Smooth muscle cell (in vitro differentiated cells): ENCODE results near the gene ENOX2. TPM values are rescaled to one million over a fixed set of nuclear protein-coding genes. Genes with fewer than 3 reads are reported as not detected.

Experiments
- DNase-seq: peaks from one replicate; lab custom pipeline; 2025; ENCODE audit not compliant: unreplicated experiment; lab: John Stamatoyannopoulos, UW
- H2AFZ ChIP-seq: fragments of 200-600 bp; sonication (generic); 2 replicates; pipeline ENCODE4 v1.6.0; 2016; ENCODE audit warnings: antibody characterized with exemption, low read depth, mild to moderate bottlenecking
- H3F3A ChIP-seq: fragments of 200-600 bp; sonication (generic); 2 replicates; pipeline ENCODE4 v1.6.0; 2017; ENCODE audit warnings: antibody characterized with exemption, low read depth
- H3K27ac ChIP-seq: fragments of 200-600 bp; sonication (generic); 2 replicates; pipeline ENCODE4 v1.5.1; 2016; ENCODE audit warnings: low read depth, mild to moderate bottlenecking
- H3K27me3 ChIP-seq: fragments of 200-600 bp; sonication (generic); 2 replicates; pipeline ENCODE4 v1.6.1; 2016; ENCODE audit warnings: low read depth, mild to moderate bottlenecking
- H3K36me3 ChIP-seq: fragments of 200-600 bp; sonication (generic); 2 replicates; pipeline ENCODE4 v1.5.1; 2016; ENCODE audit warnings: low read depth
- H3K4me1 ChIP-seq: fragments of 200-600 bp; sonication (generic); 2 replicates; pipeline ENCODE4 v1.5.1; 2016; ENCODE audit warnings: low read depth
- H3K4me2 ChIP-seq: fragments of 200-600 bp; sonication (generic); 2 replicates; pipeline ENCODE4 v1.6.0; 2016; ENCODE audit warnings: mild to moderate bottlenecking
- H3K4me3 ChIP-seq: fragments of 200-600 bp; sonication (generic); 2 replicates; pipeline ENCODE4 v1.5.1; 2016; ENCODE audit warnings: mild to moderate bottlenecking
- H3K79me2 ChIP-seq: fragments of 200-600 bp; sonication (generic); 2 replicates; pipeline ENCODE4 v1.6.0; 2016; ENCODE audit warnings: low read depth, mild to moderate bottlenecking
- H3K9ac ChIP-seq: fragments of 200-600 bp; sonication (generic); 2 replicates; pipeline ENCODE4 v1.6.0; 2016; ENCODE audit warnings: low read depth
- H3K9me3 ChIP-seq: fragments of 200-600 bp; sonication (generic); replicated peaks from 2 replicates; pipeline ENCODE4 v1.5.1; 2016; ENCODE audit warnings: low read depth
- H4K20me1 ChIP-seq: fragments of 200-600 bp; sonication (generic); 2 replicates; pipeline ENCODE4 v1.6.0; 2016; ENCODE audit warnings: low read depth
- WGBS: methylation state at CpG from one replicate; pipeline ENCODE4 v1.1.7; 2016; ENCODE audit warnings: low lambda C conversion rate; 5-methylcytosine and 5-hydroxymethylcytosine counted together
- polyA plus RNA-seq: library from polyadenylated mRNA; unstranded; fragments of >200 nt; fragmentation: Nextera tagmentation; extraction: Ambion mirVana; gene quantifications from 2 replicates; pipeline ENCODE4 v1.2.1, GENCODE V29; 2016
- total RNA-seq: library from RNA; depleted of rRNA; stranded (reverse); fragments of >200 nt; gene quantifications from 2 replicates; pipeline ENCODE4 v1.2.3, GENCODE V29; 2014
- TF ChIP-seq, protein P1 (sequence below): fragments of 200-600 bp; sonication (generic); IDR thresholded peaks from 2 replicates; pipeline ENCODE4 v1.5.1; 2017; ENCODE audit warnings: borderline replicate concordance, mild to moderate bottlenecking, antibody characterized with exemption; ENCODE audit not compliant: insufficient read depth, poor library complexity, severe bottlenecking

Gene ENOX2
- total and polyA plus RNA-seq, 2 experiments from 2014 or later, result 7.0 to 11.2 TPM

DNA sequence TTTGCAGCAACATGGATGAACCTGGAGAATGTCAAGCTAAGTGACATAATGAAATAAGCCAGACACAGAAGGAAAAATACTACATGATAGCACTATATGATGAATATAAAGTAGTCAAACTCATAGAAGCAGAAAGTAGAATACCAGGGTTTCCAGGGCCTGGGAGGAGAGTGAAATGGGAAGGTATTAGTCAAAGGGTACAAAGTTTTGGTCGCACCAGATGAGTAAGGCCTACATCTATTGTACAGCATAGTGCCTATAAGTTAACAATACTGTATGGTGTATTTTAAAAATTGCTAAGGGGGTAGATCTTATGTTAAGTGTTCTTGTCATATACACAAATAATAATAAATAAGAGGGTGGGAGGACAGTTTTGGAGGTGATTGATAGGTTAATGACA lies 41.5 kb downstream of the ENOX2 start:
- Histone ChIP-seq H3K27ac (no peak overlapping the region), H3K4me2 (no peak overlapping the region), H3K4me3 (no peak overlapping the region), H3K9ac (no peak overlapping the region), H3K4me1 (no peaks in the 10 kb centered on the region), H3F3A (no peaks in the 10 kb centered on the region), H3K27me3 (no peaks in the 10 kb centered on the region), H2AFZ (no peak overlapping the region), H4K20me1 (no peaks in the 10 kb centered on the region), H3K79me2 (no peaks in the 10 kb centered on the region), H3K9me3 (no peaks in the 10 kb centered on the region), H3K36me3 (no peaks in the 10 kb centered on the region)
- 59% methylated on average over 1 of the region's 1 CpG for WGBS
- no peak for DNase-seq
- TF ChIP-seq, protein P1, sequence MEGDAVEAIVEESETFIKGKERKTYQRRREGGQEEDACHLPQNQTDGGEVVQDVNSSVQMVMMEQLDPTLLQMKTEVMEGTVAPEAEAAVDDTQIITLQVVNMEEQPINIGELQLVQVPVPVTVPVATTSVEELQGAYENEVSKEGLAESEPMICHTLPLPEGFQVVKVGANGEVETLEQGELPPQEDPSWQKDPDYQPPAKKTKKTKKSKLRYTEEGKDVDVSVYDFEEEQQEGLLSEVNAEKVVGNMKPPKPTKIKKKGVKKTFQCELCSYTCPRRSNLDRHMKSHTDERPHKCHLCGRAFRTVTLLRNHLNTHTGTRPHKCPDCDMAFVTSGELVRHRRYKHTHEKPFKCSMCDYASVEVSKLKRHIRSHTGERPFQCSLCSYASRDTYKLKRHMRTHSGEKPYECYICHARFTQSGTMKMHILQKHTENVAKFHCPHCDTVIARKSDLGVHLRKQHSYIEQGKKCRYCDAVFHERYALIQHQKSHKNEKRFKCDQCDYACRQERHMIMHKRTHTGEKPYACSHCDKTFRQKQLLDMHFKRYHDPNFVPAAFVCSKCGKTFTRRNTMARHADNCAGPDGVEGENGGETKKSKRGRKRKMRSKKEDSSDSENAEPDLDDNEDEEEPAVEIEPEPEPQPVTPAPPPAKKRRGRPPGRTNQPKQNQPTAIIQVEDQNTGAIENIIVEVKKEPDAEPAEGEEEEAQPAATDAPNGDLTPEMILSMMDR, result no peak

DNA sequence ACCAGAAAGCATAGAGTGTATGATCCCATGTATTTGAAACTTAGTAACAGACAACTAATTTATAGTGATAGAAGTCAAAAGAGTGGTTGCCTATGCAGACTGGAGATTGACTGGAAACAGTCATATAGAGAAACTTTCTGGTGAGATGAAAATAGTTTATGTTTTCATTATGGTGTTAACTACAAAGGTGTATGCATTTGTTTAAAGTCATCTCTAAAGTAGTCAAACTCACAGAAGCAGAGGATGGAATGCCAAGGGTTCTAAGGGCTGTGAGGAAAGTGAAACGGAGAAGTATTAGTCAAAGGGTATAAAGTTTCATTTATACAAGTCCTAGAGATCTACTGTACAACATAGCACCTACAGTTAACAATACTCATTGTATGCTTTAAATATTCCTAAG lies 45.8 kb downstream of the ENOX2 start:
- Histone ChIP-seq H3K36me3 (no peaks in the 10 kb centered on the region), H3K4me2 (no peak overlapping the region), H3K27ac (no peak overlapping the region), H3K4me3 (no peak overlapping the region), H3K79me2 (no peaks in the 10 kb centered on the region), H3K9ac (no peak overlapping the region), H2AFZ (no peak overlapping the region), H3F3A (no peaks in the 10 kb centered on the region), H3K27me3 (no peaks in the 10 kb centered on the region), H3K4me1 (no peaks in the 10 kb centered on the region), H4K20me1 (no peaks in the 10 kb centered on the region), H3K9me3 (no peaks in the 10 kb centered on the region)
- DNase-seq, result no peak
- TF ChIP-seq, protein P1, result no peak
- WGBS, result 63% methylated on average over 1 of the region's 1 CpG

DNA sequence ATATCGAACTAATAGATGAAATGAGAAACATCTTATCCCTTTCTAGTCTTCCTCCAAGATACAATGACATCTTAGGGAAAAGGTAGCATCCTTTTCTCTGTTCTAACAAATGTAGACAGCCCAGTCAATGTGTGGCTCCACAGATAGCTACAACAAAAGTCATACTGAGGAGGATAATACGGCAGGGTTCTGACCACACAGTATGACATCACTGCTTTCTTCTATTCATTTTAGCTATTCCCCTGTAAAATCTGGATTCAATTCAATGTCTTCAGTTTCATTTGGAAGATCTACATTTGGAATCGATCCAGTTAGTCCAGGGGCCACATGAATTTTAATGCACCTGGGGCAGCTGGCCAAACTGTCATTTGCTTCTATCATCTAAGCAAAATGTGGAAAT lies 51.4 kb downstream of the ENOX2 start:
- Histone ChIP-seq H4K20me1 (no peaks in the 10 kb centered on the region), H3F3A (no peaks in the 10 kb centered on the region), H3K36me3 (no peaks in the 10 kb centered on the region), H3K27me3 (no peaks in the 10 kb centered on the region), H3K9ac (no peak overlapping the region), H3K27ac (no peak overlapping the region), H3K9me3 (no peaks in the 10 kb centered on the region), H3K4me3 (no peak overlapping the region), H3K4me1 (no peaks in the 10 kb centered on the region), H2AFZ (no peak overlapping the region), H3K4me2 (no peak overlapping the region), H3K79me2 (no peaks in the 10 kb centered on the region)
- DNase-seq, result no peak
- TF ChIP-seq, protein P1, result no peak
- 77% methylated on average over 3 of the region's 3 CpGs for WGBS

DNA sequence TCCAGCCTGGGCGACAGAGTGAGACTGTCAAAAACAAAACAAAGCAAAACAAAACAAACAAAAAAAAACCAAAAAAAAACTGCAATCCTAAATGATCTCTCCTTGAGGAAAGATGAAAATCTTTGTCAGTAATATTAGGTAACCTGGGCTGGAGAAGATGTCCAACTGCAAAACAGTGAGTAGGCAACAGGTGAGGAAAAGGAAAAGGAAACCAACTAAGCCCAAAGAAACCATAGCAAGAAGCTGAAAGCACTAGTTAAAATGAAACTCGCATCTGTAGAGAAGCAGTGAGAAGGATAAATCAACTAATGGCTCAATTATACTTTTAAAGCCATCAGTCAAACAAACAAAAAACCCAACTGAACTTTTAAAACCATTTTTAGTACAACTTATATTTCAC lies 54.2 kb downstream of the ENOX2 start:
- Histone ChIP-seq H3K4me2 (no peak overlapping the region), H3K9ac (no peak overlapping the region), H3K4me1 (no peaks in the 10 kb centered on the region), H3K4me3 (no peak overlapping the region), H3K36me3 (no peaks in the 10 kb centered on the region), H3K27ac (no peak overlapping the region), H3F3A (no peaks in the 10 kb centered on the region), H3K27me3 (no peaks in the 10 kb centered on the region), H3K9me3 (no peaks in the 10 kb centered on the region), H3K79me2 (no peaks in the 10 kb centered on the region), H2AFZ (no peak overlapping the region), H4K20me1 (no peaks in the 10 kb centered on the region)
- DNase-seq, result no peak
- TF ChIP-seq, protein P1, result no peak
- 73% methylated on average over 2 of the region's 2 CpGs for WGBS
